ENCODE results near the gene TRAPPC14. TPM values are rescaled to one million over a fixed set of nuclear protein-coding genes. Genes with fewer than 3 reads are reported as not detected.

Gene TRAPPC14
- 4.7 and 6.3 TPM in 2 replicates for total RNA-seq

GRCh38 chr7:100158229-100159098 lies at the start of gene TRAPPC14:
Gene TRAPPC14 (minus strand): TSS chr7:100158723. CDS start chr7:100158499, 224 bp downstream.

GRCh38 chr7:100177045-100178001 lies 18.8 kb upstream of the TRAPPC14 start, which contains the start of the genes GPC2 and STAG3:
Gene GPC2 (minus strand): TSS chr7:100177381. CDS start chr7:100177199, 182 bp downstream.
Gene STAG3 (plus strand): TSS chr7:100177918. CDS start chr7:100180557, 2,639 bp downstream.

GRCh38 chr7:100148559-100149328 lies 9.8 kb downstream of the TRAPPC14 start, which contains the start of gene LAMTOR4:
Gene LAMTOR4 (plus strand): TSS chr7:100148918. CDS start chr7:100148973, 55 bp downstream.

GRCh38 chr7:100126931-100127865 lies 31.3 kb downstream of the TRAPPC14 start, which contains the start of gene MBLAC1:
Gene MBLAC1 (plus strand): TSS chr7:100126967. CDS start chr7:100127396, 429 bp downstream.

GRCh38 chr7:100119072-100119969 lies 39.2 kb downstream of the TRAPPC14 start, which contains the start of the genes CNPY4 and TAF6:
Gene CNPY4 (plus strand): TSS chr7:100119634. CDS start chr7:100119745, 111 bp downstream.
Gene TAF6 (minus strand): TSS chr7:100119358. CDS start chr7:100114209, 5,149 bp downstream.

Other genes with a start within 250 kb of the TRAPPC14 start
- gene TRIM4, start 239.2 kb downstream of the TRAPPC14 start, total RNA-seq, result 24.0 and 25.8 TPM in 2 replicates
- not detected in 2 replicates for gene GJC3, start 229.1 kb downstream of the TRAPPC14 start, total RNA-seq
- gene AZGP1, start 182.7 kb downstream of the TRAPPC14 start, total RNA-seq, result not detected in 2 replicates
- 11.3 and 13.6 TPM in 2 replicates for gene ZKSCAN1, start 143.1 kb downstream of the TRAPPC14 start, total RNA-seq
- gene ZSCAN21, start 108.9 kb downstream of the TRAPPC14 start, total RNA-seq, result 6.1 and 8.3 TPM in 2 replicates
- gene ZNF3, start 77.0 kb downstream of the TRAPPC14 start, total RNA-seq, result 19.1 and 21.1 TPM in 2 replicates
- 102 and 125 TPM in 2 replicates for gene COPS6, start 69.8 kb downstream of the TRAPPC14 start, total RNA-seq
- 149 and 155 TPM in 2 replicates for gene MCM7, start 57.3 kb downstream of the TRAPPC14 start, total RNA-seq
- gene AP4M1, start 57.1 kb downstream of the TRAPPC14 start, total RNA-seq, result 16.1 and 18.5 TPM in 2 replicates
- gene TAF6, start 39.4 kb downstream of the TRAPPC14 start, total RNA-seq, result 56.0 and 63.9 TPM in 2 replicates
- gene CNPY4, start 39.1 kb downstream of the TRAPPC14 start, total RNA-seq, result 23.8 and 25.7 TPM in 2 replicates
- 4.7 and 5.0 TPM in 2 replicates for gene MBLAC1, start 31.8 kb downstream of the TRAPPC14 start, total RNA-seq
- gene LAMTOR4, start 9.8 kb downstream of the TRAPPC14 start, total RNA-seq, result 184 and 224 TPM in 2 replicates
- gene GAL3ST4, start 9.9 kb upstream of the TRAPPC14 start, total RNA-seq, result 2.7 and 3.9 TPM in 2 replicates
- 0.89 and 1.00 TPM in 2 replicates for gene GPC2, start 18.7 kb upstream of the TRAPPC14 start, total RNA-seq
- 0.10 and 0.13 TPM in 2 replicates for gene STAG3, start 19.2 kb upstream of the TRAPPC14 start, total RNA-seq
- gene PVRIG, start 61.2 kb upstream of the TRAPPC14 start, total RNA-seq, result not detected in 2 replicates
- 0.05 TPM in 1 of 2 replicates, not detected in the other for gene SPDYE3, start 149.0 kb upstream of the TRAPPC14 start, total RNA-seq
- 14.1 and 18.6 TPM in 2 replicates for gene PILRB, start 199.4 kb upstream of the TRAPPC14 start, total RNA-seq
- gene PILRA, start 214.8 kb upstream of the TRAPPC14 start, total RNA-seq, result not detected in 2 replicates